K562 (cell line): ENCODE data around the gene SLC2A8. TPM values are rescaled to one million over a fixed set of nuclear protein-coding genes. Genes with fewer than 3 reads are reported as not detected.

Experiments used
- ATAC-seq: fragments of 200-7000 bp; cut with Tn5 transposase; 3 replicates; pipeline ENCODE4 v1.9.1; 2020; ENCODE audit warnings: moderate library complexity
- BruUV-seq: library from RNA; stranded (reverse); fragments of 400-500 nt; replicated peaks from 2 replicates; lab custom pipeline; 2021; lab: Mats Ljungman, UMichigan
- CTCF ChIA-PET: fragments of 300-600 bp; formaldehyde crosslinking; extraction: SDS; loops from one replicate; lab custom pipeline; 2021; ENCODE audit warnings: low intra/inter-chr PET ratio; lab: Yijun Ruan, JAX
- POLR2A ChIA-PET: fragments of 300-600, 350-650 bp; sonication (Branson Sonifier 250); formaldehyde crosslinking; extraction: SDS; loops from one replicate; lab custom pipeline; 2021; ENCODE audit warnings: antibody characterized with exemption, inconsistent platforms; lab: Yijun Ruan, JAX
- DNase-seq, 4 experiments: peaks; one replicate each; pipeline versions ENCODE4 v3.0.0 to v3.0.0-alpha.2; 2011 to 2018; ENCODE audit warnings: low spot score in 3 of 4, mixed read lengths in 3 of 4; ENCODE audit errors: extremely low read depth in 1 of 4
- FAIRE-seq: peaks from 2 replicates; lab custom pipeline; 2011; peaks lifted over from hg19 to GRCh38; lab: Jason Lieb, UNC
- H2AFZ ChIP-seq: 2 replicates; pipeline ENCODE4 v1.6.0; 2011; ENCODE audit warnings: low read depth, low read length, control low read depth, inconsistent platforms
- H3K27ac ChIP-seq: fragments of 200-600 bp; 3 replicates; pipeline ENCODE4 v1.8.0; 2011; ENCODE audit warnings: low read depth, mild to moderate bottlenecking, control low read depth, inconsistent platforms, low read length, moderate library complexity, mixed read lengths; ENCODE audit errors: extremely low read depth
- H3K27me3 ChIP-seq, 2 experiments: fragments of 300-600 bp in 1 of 2; 2 replicates in 1 of 2; 3 replicates in 1 of 2; pipeline versions ENCODE4 v1.6.0 to v1.8.0; 2011; ENCODE audit warnings: inconsistent platforms in 2 of 2, low read length in 2 of 2, mild to moderate bottlenecking in 1 of 2, mixed read lengths in 1 of 2, moderate library complexity in 1 of 2; ENCODE audit not compliant: control insufficient read depth in 2 of 2, insufficient read depth in 2 of 2
- H3K36me3 ChIP-seq: fragments of 300-600 bp; 3 replicates; pipeline ENCODE4 v1.8.0; 2011; ENCODE audit warnings: mild to moderate bottlenecking, low read length, inconsistent platforms; ENCODE audit not compliant: control insufficient read depth, insufficient read depth
- H3K4me1 ChIP-seq, 2 experiments: fragments of 200-600 bp in 1 of 2; replicated peaks in 1 of 2; 2 replicates in 1 of 2; 3 replicates in 1 of 2; pipeline versions ENCODE4 v1.5.1 to v1.8.0; 2011; ENCODE audit warnings: inconsistent platforms in 2 of 2, low read length in 2 of 2, mild to moderate bottlenecking in 1 of 2, mixed read lengths in 1 of 2, moderate library complexity in 1 of 2; ENCODE audit not compliant: control insufficient read depth in 2 of 2, insufficient read depth in 2 of 2
- H3K4me2 ChIP-seq: 2 replicates; pipeline ENCODE4 v1.6.1; 2011; ENCODE audit warnings: low read length, control low read depth, inconsistent platforms, mixed read lengths; ENCODE audit not compliant: insufficient read depth
- H3K4me3 ChIP-seq: fragments of 200-600 bp; sonication (generic), shearing (Covaris generic); 2 replicates; pipeline ENCODE4 v1.5.1; 2016; ENCODE audit warnings: control low read depth, inconsistent platforms
- H3K79me2 ChIP-seq: fragments of 200-600 bp; 3 replicates; pipeline ENCODE4 v1.8.0; 2011; ENCODE audit warnings: low read length, inconsistent platforms; ENCODE audit not compliant: control insufficient read depth, insufficient read depth
- H3K9ac ChIP-seq, 2 experiments: 2 replicates each; pipeline versions ENCODE4 v1.6.0 to v1.6.1; 2011; ENCODE audit warnings: low read depth in 2 of 2, low read length in 2 of 2, control low read depth in 1 of 2, inconsistent platforms in 1 of 2, mild to moderate bottlenecking in 1 of 2, mixed read lengths in 1 of 2; ENCODE audit not compliant: insufficient read depth in 1 of 2
- H3K9me1 ChIP-seq: one replicate; pipeline ENCODE4 v1.6.0; 2011; ENCODE audit warnings: inconsistent platforms, mild to moderate bottlenecking, low read length, moderate library complexity; ENCODE audit not compliant: control insufficient read depth, insufficient read depth
- H3K9me3 ChIP-seq: replicated peaks from 2 replicates; pipeline ENCODE4 v1.5.1; 2011; ENCODE audit warnings: low read depth, low read length, inconsistent platforms; ENCODE audit not compliant: control insufficient read depth, insufficient read depth
- H4K20me1 ChIP-seq: replicated peaks from 2 replicates; pipeline ENCODE4 v1.6.1; 2011; ENCODE audit warnings: low read length, inconsistent platforms, mixed read lengths; ENCODE audit not compliant: control insufficient read depth, insufficient read depth
- CBX2 ChIP-seq: fragments of 200-600 bp; sonication (generic); IDR thresholded peaks from one replicate; pipeline ENCODE4 v1.6.1; 2012; ENCODE audit warnings: mild to moderate bottlenecking, low read length, inconsistent platforms; ENCODE audit not compliant: insufficient read depth, poor library complexity, severe bottlenecking
- CC2D1A ChIP-seq: fragments of 450-650 bp; IDR thresholded peaks from 2 replicates; pipeline ENCODE4 v1.6.1; 2017; ENCODE audit warnings: mild to moderate bottlenecking
- CSDE1 ChIP-seq, 2 experiments: fragments of 450-650 bp; IDR thresholded peaks; 2 replicates each; pipeline ENCODE4 v1.6.1; 2016; ENCODE audit warnings: mild to moderate bottlenecking in 1 of 2
- DIDO1 ChIP-seq: fragments of 450-650 bp; IDR thresholded peaks from 2 replicates; pipeline ENCODE4 v1.6.1; 2016; ENCODE audit warnings: low read depth, missing biosample characterization, missing genetic modification characterization
- GATAD2B ChIP-seq: fragments of 450-650 bp; IDR thresholded peaks from 2 replicates; pipeline ENCODE4 v1.6.1; 2017; ENCODE audit warnings: mild to moderate bottlenecking, borderline replicate concordance
- HDAC8 ChIP-seq: fragments of 450-650 bp; IDR thresholded peaks from 2 replicates; pipeline ENCODE4 v1.6.1; 2016; ENCODE audit warnings: mild to moderate bottlenecking, missing genetic modification characterization, moderate library complexity, missing compliant biosample characterization
- NCOA2 ChIP-seq, 2 experiments: fragments of 450-650 bp; IDR thresholded peaks; 2 replicates each; pipeline ENCODE4 v1.6.1; 2018; ENCODE audit warnings: mild to moderate bottlenecking in 2 of 2, moderate library complexity in 1 of 2; ENCODE audit not compliant: partially characterized antibody in 2 of 2
- PURB ChIP-seq: sonication (generic); formaldehyde crosslinking; IDR thresholded peaks from 2 replicates; pipeline ENCODE4 v1.9.0; 2021; ENCODE audit warnings: low read depth, mild to moderate bottlenecking, missing genetic modification reagents
- RCOR1 ChIP-seq, 2 experiments: IDR thresholded peaks; 2 replicates each; pipeline ENCODE4 v1.6.1; 2012; ENCODE audit warnings: low read depth in 2 of 2, low read length in 2 of 2, borderline replicate concordance in 1 of 2, improper control_type of control experiment in 1 of 2
- SP1 ChIP-seq: sonication (generic); formaldehyde crosslinking; IDR thresholded peaks from 2 replicates; pipeline ENCODE4 v1.8.1; 2022; ENCODE audit warnings: mild to moderate bottlenecking, missing genetic modification reagents
- XRCC4 ChIP-seq: IDR thresholded peaks from one replicate; pipeline ENCODE4 v1.6.1; 2011; ENCODE audit not compliant: insufficient read depth, insufficient read length; ENCODE audit errors: extremely low read depth
- ZBED1 ChIP-seq: IDR thresholded peaks from 2 replicates; pipeline ENCODE4 v1.6.1; 2014
- ZNF175 ChIP-seq: fragments of 200-800 bp; sonication (Bioruptor generic); IDR thresholded peaks from 2 replicates; pipeline ENCODE4 v1.6.1; 2016; ENCODE audit warnings: low read depth, mild to moderate bottlenecking, missing genetic modification characterization, missing compliant biosample characterization
- ZNF445 ChIP-seq: fragments of 250-450 bp; sonication (Bioruptor Pico); IDR thresholded peaks from 2 replicates; pipeline ENCODE4 v1.4.0; 2020; ENCODE audit warnings: low read depth, mild to moderate bottlenecking, moderate library complexity
- WGBS: fragments of 100-300 bp; shearing (Covaris generic); methylation state at CpG from one replicate; pipeline ENCODE4 v1.1.6; 2016; ENCODE audit warnings: low coverage, mixed read lengths; ENCODE audit not compliant: insufficient coverage; ENCODE audit errors: missing lambda C conversion rate; 5-methylcytosine and 5-hydroxymethylcytosine counted together
- in situ Hi-C: fragments of 300-500 bp; cut with MboI; formaldehyde crosslinking; loops from 4 replicates; pipeline ENCODE4 v1.15.0; 2018; ENCODE audit warnings: inconsistent platforms, mixed read lengths
- intact Hi-C: fragments of 100-400 bp; cut with micrococcal nuclease; formaldehyde crosslinking; loops from 2 replicates; pipeline ENCODE4 v1.14.2; 2022
- polyA plus RNA-seq, 8 experiments: library from polyadenylated mRNA; depleted of rRNA in 4 of 8; stranded (reverse) in 5 of 8; unstranded in 3 of 8; fragments of >200 nt; fragmentation: Nextera tagmentation in 2 of 8; fragmentation: Illumina TruSeq in 1 of 8; extraction: Ambion mirVana in 2 of 8; extraction: Trizol in 1 of 8; gene quantifications; 2 replicates each; pipeline versions ENCODE4 v1.2.1 to v1.2.3, GENCODE V29; 2011 to 2014; ENCODE audit warnings: inconsistent platforms in 1 of 8, missing spikeins in 1 of 8
- total RNA-seq, 7 experiments: library from RNA; depleted of rRNA in 6 of 7; stranded (reverse); fragments of >200 nt in 6 of 7; fragmentation: Illumina TruSeq in 2 of 7; extraction: Trizol in 2 of 7; gene quantifications; 2 replicates each; pipeline versions ENCODE4 v1.2.1 to v1.2.3, GENCODE V29; 2011 to 2021; ENCODE audit warnings: low replicate concordance in 1 of 7
- TF ChIP-seq, protein P1 (sequence below): sonication (generic); formaldehyde crosslinking; IDR thresholded peaks from 2 replicates; pipeline ENCODE4 v1.8.0; 2022; ENCODE audit warnings: mild to moderate bottlenecking, missing genetic modification reagents

Gene SLC2A8
- total and polyA plus RNA-seq, 9 of the 15 experiments (the other 6 are each of a cell fraction or from before 2014, with no cell fraction given): 0.13 to 12.9 (median 5.2) TPM

DNA sequence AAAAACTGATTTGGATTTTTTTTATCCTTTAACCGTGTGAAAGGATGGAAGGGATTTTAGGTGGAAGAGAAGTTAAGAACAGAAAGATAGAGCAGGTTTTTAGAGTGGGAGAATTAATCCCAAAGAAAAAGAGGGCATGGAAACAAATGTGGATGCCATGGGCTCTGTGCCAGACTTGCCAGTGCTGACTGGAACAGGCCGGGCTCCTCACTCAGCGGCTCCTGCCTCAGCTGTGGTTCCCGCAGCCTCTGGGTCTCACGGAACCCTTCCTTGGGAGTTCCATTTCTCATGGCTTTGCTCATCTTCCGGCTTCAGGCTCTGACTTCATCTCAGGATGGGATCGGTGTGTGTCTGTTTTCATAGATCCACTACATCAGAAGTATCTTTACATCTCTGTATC, 30.4 kb upstream of the SLC2A8 start:
- WGBS: 24% methylated on average over 6 of the region's 7 CpGs
- in situ Hi-C loops: no loop called here

More for the DNA sequence above, 30.4 kb upstream of the SLC2A8 start:
- intact Hi-C loops: no loop called here
- ChIA-PET POLR2A (interaction anchor here (0.6 kb wide), 1 partner anchor 84 kb away, joined by 3 read pairs; the partner anchor contains the start of gene RPL12), CTCF (no interaction called here)
- no peak for TF ChIP-seq ZNF445 (CRISPR knock-in tag)
- TF ChIP-seq CC2D1A: no peak
- TF ChIP-seq PURB: no peak
- no peak for TF ChIP-seq DIDO1 (tag)
- no peak for TF ChIP-seq GATAD2B
- TF ChIP-seq, protein P1, sequence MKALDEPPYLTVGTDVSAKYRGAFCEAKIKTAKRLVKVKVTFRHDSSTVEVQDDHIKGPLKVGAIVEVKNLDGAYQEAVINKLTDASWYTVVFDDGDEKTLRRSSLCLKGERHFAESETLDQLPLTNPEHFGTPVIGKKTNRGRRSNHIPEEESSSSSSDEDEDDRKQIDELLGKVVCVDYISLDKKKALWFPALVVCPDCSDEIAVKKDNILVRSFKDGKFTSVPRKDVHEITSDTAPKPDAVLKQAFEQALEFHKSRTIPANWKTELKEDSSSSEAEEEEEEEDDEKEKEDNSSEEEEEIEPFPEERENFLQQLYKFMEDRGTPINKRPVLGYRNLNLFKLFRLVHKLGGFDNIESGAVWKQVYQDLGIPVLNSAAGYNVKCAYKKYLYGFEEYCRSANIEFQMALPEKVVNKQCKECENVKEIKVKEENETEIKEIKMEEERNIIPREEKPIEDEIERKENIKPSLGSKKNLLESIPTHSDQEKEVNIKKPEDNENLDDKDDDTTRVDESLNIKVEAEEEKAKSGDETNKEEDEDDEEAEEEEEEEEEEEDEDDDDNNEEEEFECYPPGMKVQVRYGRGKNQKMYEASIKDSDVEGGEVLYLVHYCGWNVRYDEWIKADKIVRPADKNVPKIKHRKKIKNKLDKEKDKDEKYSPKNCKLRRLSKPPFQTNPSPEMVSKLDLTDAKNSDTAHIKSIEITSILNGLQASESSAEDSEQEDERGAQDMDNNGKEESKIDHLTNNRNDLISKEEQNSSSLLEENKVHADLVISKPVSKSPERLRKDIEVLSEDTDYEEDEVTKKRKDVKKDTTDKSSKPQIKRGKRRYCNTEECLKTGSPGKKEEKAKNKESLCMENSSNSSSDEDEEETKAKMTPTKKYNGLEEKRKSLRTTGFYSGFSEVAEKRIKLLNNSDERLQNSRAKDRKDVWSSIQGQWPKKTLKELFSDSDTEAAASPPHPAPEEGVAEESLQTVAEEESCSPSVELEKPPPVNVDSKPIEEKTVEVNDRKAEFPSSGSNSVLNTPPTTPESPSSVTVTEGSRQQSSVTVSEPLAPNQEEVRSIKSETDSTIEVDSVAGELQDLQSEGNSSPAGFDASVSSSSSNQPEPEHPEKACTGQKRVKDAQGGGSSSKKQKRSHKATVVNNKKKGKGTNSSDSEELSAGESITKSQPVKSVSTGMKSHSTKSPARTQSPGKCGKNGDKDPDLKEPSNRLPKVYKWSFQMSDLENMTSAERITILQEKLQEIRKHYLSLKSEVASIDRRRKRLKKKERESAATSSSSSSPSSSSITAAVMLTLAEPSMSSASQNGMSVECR (CRISPR knock-in tag): no peak
- no peak for TF ChIP-seq CSDE1 (IDR thresholded peaks at IDR 0.05)
- TF ChIP-seq HDAC8 (tag): no peak
- TF ChIP-seq RCOR1 (IDR thresholded peaks at IDR 0.05; ENCODE audit: borderline replicate concordance in 1 of 2, low read depth in 2 of 2, low read length in 2 of 2): no peak
- no peak for TF ChIP-seq CBX2
- TF ChIP-seq XRCC4: no peak
- TF ChIP-seq ZBED1: no peak
- TF ChIP-seq ZNF175 (CRISPR knock-in tag): no peak
- TF ChIP-seq NCOA2 (IDR thresholded peaks at IDR 0.05; ENCODE audit: partially characterized antibody in 2 of 2): no peak
- TF ChIP-seq SP1 (CRISPR knock-in tag): no peak
- no peaks in the 10 kb centered on the region for H3K79me2 ChIP-seq
- H3K4me3 ChIP-seq: no peak overlapping the region
- peaks cover 21 to 35% of the 10 kb centered on the region in 2 experiments; a peak in 4 of 5 replicates for H3K27me3 ChIP-seq
- no peak for DNase-seq
- H3K4me1 ChIP-seq: peaks cover 2 to 6% of the 10 kb centered on the region in 2 experiments; a peak in 3 of 5 replicates
- no peaks in the 10 kb centered on the region for H3K9me1 ChIP-seq
- no peak for FAIRE-seq
- no peak overlapping the region for H2AFZ ChIP-seq
- H3K9me3 ChIP-seq: no peaks in the 10 kb centered on the region
- H4K20me1 ChIP-seq: peaks cover 6% of the 10 kb centered on the region
- H3K9ac ChIP-seq: no peak overlapping the region
- H3K4me2 ChIP-seq: no peak overlapping the region
- H3K36me3 ChIP-seq: no peaks in the 10 kb centered on the region
- H3K27ac ChIP-seq: no peak overlapping the region
- BruUV-seq: no TSS peak
- ATAC-seq: no peak
